Esophagus squamous epithelium (tissue), 4 donors: Measurements from ENCODE around the gene AP2A2.

Source experiments
- CTCF ChIP-seq, 6 experiments: fragments of 450-650 bp in 4 of 6; fragments of 200-600 bp in 2 of 6; sonication (generic) in 2 of 6; IDR thresholded peaks; one replicate each; pipeline ENCODE4 v1.5.1; 2016 to 2019; ENCODE audit warnings: antibody characterized with exemption in 6 of 6, mild to moderate bottlenecking in 4 of 6, moderate library complexity in 4 of 6
- POLR2A ChIP-seq, 4 donors: fragments of 450-650 bp; IDR thresholded peaks; one replicate each; pipeline ENCODE4 v1.6.1; 2017; ENCODE audit warnings: antibody characterized with exemption in 4 of 4, mild to moderate bottlenecking in 4 of 4, moderate library complexity in 3 of 4

GRCh38 chr11:999009-999408 lies 73.3 kb downstream of the AP2A2 start:
- TF ChIP-seq POLR2A (IDR thresholded peaks at IDR 0.05) (no peak), CTCF (IDR thresholded peaks at IDR 0.05) (no peak)
